Gastroesophageal sphincter (tissue), 3 donors: Measurements from ENCODE around the gene SUSD2.

Experiments
- POLR2A ChIP-seq, 2 donors: fragments of 450-650 bp; IDR thresholded peaks; one replicate each; pipeline ENCODE4 v1.6.1; 2017; ENCODE audit warnings: antibody characterized with exemption in 2 of 2, mild to moderate bottlenecking in 2 of 2, moderate library complexity in 1 of 2
- POLR2AphosphoS5 ChIP-seq: sonication (generic); formaldehyde crosslinking; IDR thresholded peaks from one replicate; pipeline ENCODE4 v1.6.1; 2017; ENCODE audit warnings: antibody characterized with exemption
- TF ChIP-seq, protein P1 (sequence below), 4 experiments: fragments of 200-600 bp in 2 of 4; fragments of 450-650 bp in 2 of 4; sonication (generic) in 1 of 4; IDR thresholded peaks; one replicate each; pipeline ENCODE4 v1.5.1; 2017 to 2019; ENCODE audit warnings: antibody characterized with exemption in 4 of 4, mild to moderate bottlenecking in 2 of 4, moderate library complexity in 2 of 4

DNA sequence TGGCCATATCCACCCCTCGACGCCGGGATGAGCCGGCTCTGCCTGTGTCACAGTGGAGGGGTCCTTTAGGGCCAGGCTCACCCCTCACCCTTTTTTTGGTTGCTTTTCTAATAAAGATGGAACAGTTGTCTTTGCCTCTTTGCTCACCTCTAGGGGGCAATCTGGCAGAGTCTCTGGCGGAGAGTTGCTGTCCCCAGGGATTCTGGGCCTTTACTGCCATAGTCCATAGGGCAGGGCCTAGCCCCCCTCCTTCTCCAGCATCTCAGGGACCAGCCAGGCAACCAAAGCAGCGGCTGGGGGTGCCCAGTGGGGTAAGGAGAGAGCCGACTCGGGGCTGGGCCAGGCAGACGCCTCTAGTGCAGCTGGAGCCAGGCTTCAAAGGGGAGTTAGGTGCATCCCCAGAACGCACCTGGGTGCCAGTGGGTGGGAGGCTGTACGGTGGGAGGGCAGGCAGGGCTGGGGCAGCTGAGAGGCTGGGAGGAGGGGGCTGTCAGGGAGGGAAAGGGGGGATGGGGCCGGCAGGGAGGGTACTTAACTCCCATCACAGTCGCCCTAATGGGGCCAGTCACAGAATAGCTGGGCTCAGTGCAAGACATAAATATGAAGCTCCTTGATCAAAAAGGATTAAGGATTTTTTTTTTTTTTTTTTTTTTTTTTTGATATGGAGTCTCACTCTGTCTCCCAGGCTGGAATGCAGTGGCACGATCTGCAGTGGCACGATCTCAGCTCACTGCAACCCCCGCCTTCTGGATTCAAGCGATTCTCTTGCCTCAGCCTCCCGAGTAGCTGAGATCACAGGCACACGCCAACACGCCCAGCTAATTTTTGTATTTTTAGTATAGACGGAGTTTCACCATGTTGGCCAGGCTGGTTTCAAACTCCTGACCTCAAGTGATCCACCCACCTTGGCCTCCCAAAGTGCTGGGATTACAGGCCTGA, 2.5 kb upstream of the SUSD2 start:
- TF ChIP-seq, protein P1, sequence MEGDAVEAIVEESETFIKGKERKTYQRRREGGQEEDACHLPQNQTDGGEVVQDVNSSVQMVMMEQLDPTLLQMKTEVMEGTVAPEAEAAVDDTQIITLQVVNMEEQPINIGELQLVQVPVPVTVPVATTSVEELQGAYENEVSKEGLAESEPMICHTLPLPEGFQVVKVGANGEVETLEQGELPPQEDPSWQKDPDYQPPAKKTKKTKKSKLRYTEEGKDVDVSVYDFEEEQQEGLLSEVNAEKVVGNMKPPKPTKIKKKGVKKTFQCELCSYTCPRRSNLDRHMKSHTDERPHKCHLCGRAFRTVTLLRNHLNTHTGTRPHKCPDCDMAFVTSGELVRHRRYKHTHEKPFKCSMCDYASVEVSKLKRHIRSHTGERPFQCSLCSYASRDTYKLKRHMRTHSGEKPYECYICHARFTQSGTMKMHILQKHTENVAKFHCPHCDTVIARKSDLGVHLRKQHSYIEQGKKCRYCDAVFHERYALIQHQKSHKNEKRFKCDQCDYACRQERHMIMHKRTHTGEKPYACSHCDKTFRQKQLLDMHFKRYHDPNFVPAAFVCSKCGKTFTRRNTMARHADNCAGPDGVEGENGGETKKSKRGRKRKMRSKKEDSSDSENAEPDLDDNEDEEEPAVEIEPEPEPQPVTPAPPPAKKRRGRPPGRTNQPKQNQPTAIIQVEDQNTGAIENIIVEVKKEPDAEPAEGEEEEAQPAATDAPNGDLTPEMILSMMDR (IDR thresholded peaks at IDR 0.05): peak in 2 of 4 experiments; percentile 18 to 25
- TF ChIP-seq POLR2AphosphoS5 (peak; percentile 6), POLR2A (IDR thresholded peaks at IDR 0.05) (no peak)
